ENCODE measurements around the gene WDR18.

WDR18 gene

DNA sequence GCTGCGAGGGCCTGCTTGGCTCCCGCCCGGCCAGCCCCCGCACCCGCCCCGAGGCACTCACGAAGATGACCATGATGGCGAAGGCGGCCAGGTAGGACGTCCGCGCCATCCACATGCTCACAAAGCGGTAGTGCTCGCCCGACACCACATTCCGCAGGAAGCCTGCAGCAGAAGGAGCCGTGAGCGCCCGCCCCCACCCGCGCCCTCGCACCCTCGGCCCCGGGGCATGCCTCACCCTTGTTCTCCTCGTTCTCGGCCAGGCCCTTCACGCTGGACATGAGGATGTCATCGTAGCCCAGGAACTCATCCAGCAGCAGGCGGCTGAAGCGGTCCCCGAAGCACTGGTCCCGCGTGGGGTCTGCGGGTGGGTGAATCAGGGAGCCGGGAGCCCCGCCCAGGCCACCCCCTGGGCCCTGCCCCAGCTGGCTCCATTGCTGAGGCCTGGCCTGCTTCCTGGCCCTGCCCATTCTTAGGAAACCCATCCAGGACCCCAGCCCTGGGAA is 27.7 kb downstream of the WDR18 start:
- TF ChIP-seq TAF1 (IDR thresholded peaks at IDR 0.05; ENCODE audit: borderline replicate concordance, insufficient read depth, low read length) (no peak), POLR2AphosphoS5 (IDR thresholded peaks at IDR 0.05; ENCODE audit: low read depth, low read length) (no peak), SIN3A (IDR thresholded peaks at IDR 0.05; ENCODE audit: borderline replicate concordance, insufficient read depth, low read length) (no peak), FOXP2 (optimal IDR thresholded peaks at IDR 0.05; ENCODE audit: borderline replicate concordance, extremely low read depth, extremely low read length, insufficient read depth) (no peak)
- TF ChIP-seq, protein P1, sequence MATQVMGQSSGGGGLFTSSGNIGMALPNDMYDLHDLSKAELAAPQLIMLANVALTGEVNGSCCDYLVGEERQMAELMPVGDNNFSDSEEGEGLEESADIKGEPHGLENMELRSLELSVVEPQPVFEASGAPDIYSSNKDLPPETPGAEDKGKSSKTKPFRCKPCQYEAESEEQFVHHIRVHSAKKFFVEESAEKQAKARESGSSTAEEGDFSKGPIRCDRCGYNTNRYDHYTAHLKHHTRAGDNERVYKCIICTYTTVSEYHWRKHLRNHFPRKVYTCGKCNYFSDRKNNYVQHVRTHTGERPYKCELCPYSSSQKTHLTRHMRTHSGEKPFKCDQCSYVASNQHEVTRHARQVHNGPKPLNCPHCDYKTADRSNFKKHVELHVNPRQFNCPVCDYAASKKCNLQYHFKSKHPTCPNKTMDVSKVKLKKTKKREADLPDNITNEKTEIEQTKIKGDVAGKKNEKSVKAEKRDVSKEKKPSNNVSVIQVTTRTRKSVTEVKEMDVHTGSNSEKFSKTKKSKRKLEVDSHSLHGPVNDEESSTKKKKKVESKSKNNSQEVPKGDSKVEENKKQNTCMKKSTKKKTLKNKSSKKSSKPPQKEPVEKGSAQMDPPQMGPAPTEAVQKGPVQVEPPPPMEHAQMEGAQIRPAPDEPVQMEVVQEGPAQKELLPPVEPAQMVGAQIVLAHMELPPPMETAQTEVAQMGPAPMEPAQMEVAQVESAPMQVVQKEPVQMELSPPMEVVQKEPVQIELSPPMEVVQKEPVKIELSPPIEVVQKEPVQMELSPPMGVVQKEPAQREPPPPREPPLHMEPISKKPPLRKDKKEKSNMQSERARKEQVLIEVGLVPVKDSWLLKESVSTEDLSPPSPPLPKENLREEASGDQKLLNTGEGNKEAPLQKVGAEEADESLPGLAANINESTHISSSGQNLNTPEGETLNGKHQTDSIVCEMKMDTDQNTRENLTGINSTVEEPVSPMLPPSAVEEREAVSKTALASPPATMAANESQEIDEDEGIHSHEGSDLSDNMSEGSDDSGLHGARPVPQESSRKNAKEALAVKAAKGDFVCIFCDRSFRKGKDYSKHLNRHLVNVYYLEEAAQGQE (IDR thresholded peaks at IDR 0.05; ENCODE audit: insufficient read depth in 1 of 2, low read depth in 2 of 2, low read length in 2 of 2): no peak

DNA sequence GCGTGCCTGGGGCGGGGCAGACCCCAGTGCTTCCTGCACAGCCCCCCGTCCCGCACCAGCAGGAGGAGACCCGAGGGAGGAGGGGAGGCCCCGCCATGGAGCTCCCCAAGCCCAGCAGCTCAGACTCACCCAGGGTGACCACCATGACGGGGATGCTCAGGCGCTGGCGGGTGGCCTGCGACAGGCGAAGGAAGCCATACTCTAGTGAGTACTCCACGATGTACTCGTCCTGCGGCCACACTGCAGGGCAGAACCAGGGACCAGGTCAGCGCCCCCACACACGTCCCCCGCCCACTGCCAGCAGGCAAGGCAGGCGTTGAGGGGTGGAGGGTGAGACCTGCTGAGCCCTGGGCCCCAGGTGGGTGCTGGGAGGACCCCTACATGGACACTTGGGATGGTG is 28.2 kb downstream of the WDR18 start:
- TF ChIP-seq SIN3A (IDR thresholded peaks at IDR 0.05; ENCODE audit: borderline replicate concordance, insufficient read depth, low read length) (no peak), FOXP2 (optimal IDR thresholded peaks at IDR 0.05; ENCODE audit: borderline replicate concordance, extremely low read depth, extremely low read length, insufficient read depth) (no peak), POLR2AphosphoS5 (IDR thresholded peaks at IDR 0.05; ENCODE audit: low read depth, low read length) (no peak)
- TF ChIP-seq, protein P1 (IDR thresholded peaks at IDR 0.05; ENCODE audit: insufficient read depth in 1 of 2, low read depth in 2 of 2, low read length in 2 of 2): no peak

- TF ChIP-seq, protein P1 (IDR thresholded peaks at IDR 0.05; ENCODE audit: insufficient read depth in 1 of 2, low read depth in 2 of 2, low read length in 2 of 2): no peak
- TF ChIP-seq FOXP2 (optimal IDR thresholded peaks at IDR 0.05; ENCODE audit: borderline replicate concordance, extremely low read depth, extremely low read length, insufficient read depth) (no peak), TAF1 (IDR thresholded peaks at IDR 0.05; ENCODE audit: borderline replicate concordance, insufficient read depth, low read length) (no peak), POLR2AphosphoS5 (IDR thresholded peaks at IDR 0.05; ENCODE audit: low read depth, low read length) (no peak), SIN3A (IDR thresholded peaks at IDR 0.05; ENCODE audit: borderline replicate concordance, insufficient read depth, low read length) (no peak)
Measured at GRCh38 chr19:1013218-1013617, 29.1 kb downstream of the WDR18 start.

- TF ChIP-seq POLR2AphosphoS5 (IDR thresholded peaks at IDR 0.05; ENCODE audit: low read depth, low read length): no peak
Measured at GRCh38 chr19:1014161-1015060, 30.3 kb downstream of the WDR18 start.

DNA sequence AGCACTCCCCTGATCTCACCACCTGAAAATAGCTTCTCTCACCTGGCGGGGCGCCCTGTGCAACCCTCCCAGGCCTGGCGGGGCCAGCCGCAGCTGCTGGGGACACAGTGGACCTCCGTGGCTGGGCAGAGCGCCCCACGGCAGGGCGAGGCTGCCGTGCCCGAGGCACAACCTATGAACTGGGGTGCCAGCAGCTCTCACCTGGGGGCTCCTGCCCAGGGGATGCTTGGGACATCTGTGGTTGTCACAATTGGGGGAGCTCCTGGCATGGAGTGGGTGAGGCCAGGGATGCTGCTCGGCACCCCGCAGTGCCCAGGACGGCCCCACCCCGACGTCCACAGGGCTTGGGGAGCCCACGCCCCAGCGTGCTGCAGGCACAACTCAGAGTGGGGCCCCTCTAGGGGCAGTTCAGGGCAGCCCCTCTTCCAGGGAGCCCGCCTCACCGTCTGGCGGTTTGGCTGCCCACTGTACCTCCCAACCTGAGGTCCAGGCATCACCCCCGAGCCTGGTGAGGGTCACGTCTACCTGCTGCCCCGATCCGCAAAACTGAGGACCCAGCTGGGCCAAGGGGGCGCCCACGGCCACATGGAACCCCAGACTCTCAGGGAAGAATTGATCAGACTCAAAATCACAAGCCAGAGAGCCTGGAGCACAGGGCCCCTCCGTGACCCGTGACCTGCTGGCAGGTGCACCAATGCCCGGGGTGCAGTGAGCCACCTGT is 31.1 kb downstream of the WDR18 start:
- TF ChIP-seq TAF1 (IDR thresholded peaks at IDR 0.05; ENCODE audit: borderline replicate concordance, insufficient read depth, low read length): no peak
- TF ChIP-seq FOXP2 (optimal IDR thresholded peaks at IDR 0.05; ENCODE audit: borderline replicate concordance, extremely low read depth, extremely low read length, insufficient read depth): no peak
- TF ChIP-seq POLR2AphosphoS5 (IDR thresholded peaks at IDR 0.05; ENCODE audit: low read depth, low read length): no peak
- no peak for TF ChIP-seq SIN3A (IDR thresholded peaks at IDR 0.05; ENCODE audit: borderline replicate concordance, insufficient read depth, low read length)
- TF ChIP-seq, protein P1 (IDR thresholded peaks at IDR 0.05; ENCODE audit: insufficient read depth in 1 of 2, low read depth in 2 of 2, low read length in 2 of 2): no peak
